Tibial nerve (tissue), 4 donors: ENCODE measurements around the gene SDE2. TPM values are rescaled to one million over a fixed set of nuclear protein-coding genes. Genes with fewer than 3 reads are reported as not detected.
"Not testable (repeated sequence)": the region's sequence is repeated elsewhere in the genome, so short reads cannot be mapped to it uniquely, and the experiment has no call there.

ENCODE experiments used
- DNase-seq, 2 donors: peaks; one replicate each; pipeline ENCODE4 v3.0.0-alpha.2; 2019; ENCODE audit warnings: low spot score in 2 of 2
- H3K27ac ChIP-seq, 4 donors: fragments of 200-600 bp; sonication (generic) in 3 of 4; one replicate each; pipeline ENCODE4 v1.5.1; 2017 to 2019; ENCODE audit warnings: mild to moderate bottlenecking in 1 of 4
- H3K27me3 ChIP-seq, 2 donors: fragments of 200-600 bp; sonication (generic) in 1 of 2; one replicate each; pipeline versions ENCODE4 v1.5.1 to v1.6.0; 2017 to 2019
- H3K36me3 ChIP-seq, 3 donors: fragments of 200-600 bp; sonication (generic); one replicate each; pipeline ENCODE4 v1.5.1; 2018 to 2019
- H3K4me1 ChIP-seq, 4 donors: fragments of 200-600 bp; sonication (generic) in 3 of 4; one replicate each; pipeline ENCODE4 v1.5.1; 2017 to 2019
- H3K4me3 ChIP-seq, 4 donors: fragments of 200-600 bp; sonication (generic) in 3 of 4; one replicate each; pipeline ENCODE4 v1.5.1; 2017 to 2019; ENCODE audit warnings: mild to moderate bottlenecking in 1 of 4, moderate library complexity in 1 of 4
- H3K9me3 ChIP-seq, 4 donors: fragments of 200-600 bp; sonication (generic) in 3 of 4; one replicate each; pipeline ENCODE4 v1.5.1; 2017 to 2019
- EP300 ChIP-seq, 2 donors: sonication (generic); formaldehyde crosslinking; IDR thresholded peaks; one replicate each; pipeline ENCODE4 v1.6.1; 2017; ENCODE audit warnings: antibody characterized with exemption in 2 of 2, mild to moderate bottlenecking in 1 of 2
- POLR2A ChIP-seq, 2 donors: fragments of 450-650 bp; IDR thresholded peaks; one replicate each; pipeline ENCODE4 v1.6.1; 2017; ENCODE audit warnings: antibody characterized with exemption in 2 of 2, mild to moderate bottlenecking in 2 of 2, moderate library complexity in 2 of 2
- WGBS, 2 donors: methylation state at CpG; one replicate each; pipeline ENCODE4 v1.1.5; 2018; 5-methylcytosine and 5-hydroxymethylcytosine counted together
- total RNA-seq, 4 donors: library from RNA; depleted of rRNA; stranded (reverse); fragments of >200 nt; gene quantifications; one replicate each; pipeline ENCODE4 v1.1.0, GENCODE V29; 2016
- TF ChIP-seq, protein P1 (sequence below), 5 experiments: fragments of 200-600 bp in 3 of 5; fragments of 450-650 bp in 2 of 5; sonication (generic) in 3 of 5; IDR thresholded peaks; one replicate each; pipeline ENCODE4 v1.5.1; 2016 to 2019; ENCODE audit warnings: antibody characterized with exemption in 5 of 5, mild to moderate bottlenecking in 3 of 5, moderate library complexity in 2 of 5

SDE2 gene
- total RNA-seq, 4 donors from 2014 or later: 15.0 to 27.5 (median 23.7) TPM

DNA sequence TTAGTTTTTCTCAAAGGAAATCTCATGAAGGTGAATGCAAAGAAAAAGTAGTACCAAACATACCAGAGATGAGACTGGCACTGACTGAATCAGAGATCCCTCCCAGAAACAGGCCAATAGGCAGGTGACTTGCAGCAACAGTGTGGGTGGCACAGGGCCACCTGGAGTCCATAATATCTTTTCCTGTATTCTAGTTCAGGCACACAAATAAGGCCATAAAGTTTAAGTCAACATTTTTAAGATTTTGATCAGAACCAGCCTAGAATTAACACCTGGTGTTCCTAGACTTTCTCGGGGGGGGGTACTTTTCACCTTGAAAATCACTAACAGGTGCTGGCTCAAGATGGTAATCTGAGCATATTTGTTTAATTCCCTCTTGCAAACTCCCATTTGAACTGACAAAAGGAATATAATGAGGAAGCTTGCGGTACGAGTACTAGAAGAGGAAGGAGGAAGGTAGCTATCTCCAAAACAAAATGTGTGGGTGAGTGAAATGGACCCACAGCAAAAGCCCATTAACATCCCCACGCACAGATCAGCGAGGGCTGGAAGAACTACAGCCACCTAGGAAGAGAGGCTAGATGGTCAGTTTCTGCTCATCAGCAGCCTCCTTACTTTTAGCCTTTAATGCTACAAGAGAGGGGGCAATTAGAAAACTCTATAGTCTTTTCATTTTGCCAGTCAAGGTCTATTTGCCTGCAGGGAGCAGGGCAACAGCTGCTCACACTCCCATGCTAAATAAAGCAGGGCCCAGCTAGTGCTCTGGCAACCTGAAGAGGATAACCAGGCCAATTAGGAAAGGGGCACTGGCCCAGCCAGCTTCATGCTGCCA, 18.9 kb downstream of the SDE2 start:
- H3K4me1 ChIP-seq: peaks cover 0 to 2% (median 0%) of the 10 kb centered on the region in 4 donors
- WGBS, 2 donors: 64 to 75% methylated on average over 5 of the region's 5 CpGs
- no peak for TF ChIP-seq EP300 (IDR thresholded peaks at IDR 0.05)
- TF ChIP-seq, protein P1, sequence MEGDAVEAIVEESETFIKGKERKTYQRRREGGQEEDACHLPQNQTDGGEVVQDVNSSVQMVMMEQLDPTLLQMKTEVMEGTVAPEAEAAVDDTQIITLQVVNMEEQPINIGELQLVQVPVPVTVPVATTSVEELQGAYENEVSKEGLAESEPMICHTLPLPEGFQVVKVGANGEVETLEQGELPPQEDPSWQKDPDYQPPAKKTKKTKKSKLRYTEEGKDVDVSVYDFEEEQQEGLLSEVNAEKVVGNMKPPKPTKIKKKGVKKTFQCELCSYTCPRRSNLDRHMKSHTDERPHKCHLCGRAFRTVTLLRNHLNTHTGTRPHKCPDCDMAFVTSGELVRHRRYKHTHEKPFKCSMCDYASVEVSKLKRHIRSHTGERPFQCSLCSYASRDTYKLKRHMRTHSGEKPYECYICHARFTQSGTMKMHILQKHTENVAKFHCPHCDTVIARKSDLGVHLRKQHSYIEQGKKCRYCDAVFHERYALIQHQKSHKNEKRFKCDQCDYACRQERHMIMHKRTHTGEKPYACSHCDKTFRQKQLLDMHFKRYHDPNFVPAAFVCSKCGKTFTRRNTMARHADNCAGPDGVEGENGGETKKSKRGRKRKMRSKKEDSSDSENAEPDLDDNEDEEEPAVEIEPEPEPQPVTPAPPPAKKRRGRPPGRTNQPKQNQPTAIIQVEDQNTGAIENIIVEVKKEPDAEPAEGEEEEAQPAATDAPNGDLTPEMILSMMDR (IDR thresholded peaks at IDR 0.05): no peak
- no peak for TF ChIP-seq POLR2A (IDR thresholded peaks at IDR 0.05)
- no peak overlapping the region for H3K4me3 ChIP-seq
- no peaks in the 10 kb centered on the region for H3K27me3 ChIP-seq
- DNase-seq: no peak
- no peak overlapping the region for H3K27ac ChIP-seq
- peaks cover 0 to 4% (median 0%) of the 10 kb centered on the region in 4 donors for H3K9me3 ChIP-seq
- H3K36me3 ChIP-seq: peaks cover 3 to 79% (median 5%) of the 10 kb centered on the region in 3 donors

DNA sequence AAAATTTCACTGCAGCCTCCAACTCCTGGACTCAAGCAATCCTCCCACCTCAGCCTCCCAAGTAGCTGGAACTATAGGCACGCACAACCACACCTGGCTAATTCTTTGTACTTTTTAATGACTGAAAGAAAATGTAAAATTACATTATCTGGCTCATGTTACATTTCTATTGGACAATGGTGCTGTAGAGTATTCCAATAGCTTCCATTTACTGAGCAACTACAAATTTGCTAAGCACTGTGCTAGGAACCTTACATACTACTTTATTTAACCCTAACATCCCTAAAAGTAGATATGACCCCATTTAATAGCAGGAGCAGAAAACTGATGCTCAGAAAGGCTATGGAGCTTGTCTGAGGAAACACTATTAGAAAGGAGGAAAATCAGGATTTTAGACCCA, 19.7 kb downstream of the SDE2 start:
- Histone ChIP-seq H3K27ac (no peak overlapping the region), H3K4me3 (no peak overlapping the region), H3K9me3 (peaks cover 0 to 4% (median 0%) of the 10 kb centered on the region in 4 donors), H3K27me3 (no peaks in the 10 kb centered on the region), H3K36me3 (peaks cover 0 to 71% (median 5%) of the 10 kb centered on the region in 3 donors), H3K4me1 (peaks cover 0 to 2% (median 0%) of the 10 kb centered on the region in 4 donors)
- DNase-seq: no peak
- WGBS, 2 donors: 93 to 94% methylated on average over 1 of the region's 1 CpG
- TF ChIP-seq, protein P1 (IDR thresholded peaks at IDR 0.05): no peak
- TF ChIP-seq EP300 (IDR thresholded peaks at IDR 0.05) (no peak), POLR2A (IDR thresholded peaks at IDR 0.05) (no peak)

DNA sequence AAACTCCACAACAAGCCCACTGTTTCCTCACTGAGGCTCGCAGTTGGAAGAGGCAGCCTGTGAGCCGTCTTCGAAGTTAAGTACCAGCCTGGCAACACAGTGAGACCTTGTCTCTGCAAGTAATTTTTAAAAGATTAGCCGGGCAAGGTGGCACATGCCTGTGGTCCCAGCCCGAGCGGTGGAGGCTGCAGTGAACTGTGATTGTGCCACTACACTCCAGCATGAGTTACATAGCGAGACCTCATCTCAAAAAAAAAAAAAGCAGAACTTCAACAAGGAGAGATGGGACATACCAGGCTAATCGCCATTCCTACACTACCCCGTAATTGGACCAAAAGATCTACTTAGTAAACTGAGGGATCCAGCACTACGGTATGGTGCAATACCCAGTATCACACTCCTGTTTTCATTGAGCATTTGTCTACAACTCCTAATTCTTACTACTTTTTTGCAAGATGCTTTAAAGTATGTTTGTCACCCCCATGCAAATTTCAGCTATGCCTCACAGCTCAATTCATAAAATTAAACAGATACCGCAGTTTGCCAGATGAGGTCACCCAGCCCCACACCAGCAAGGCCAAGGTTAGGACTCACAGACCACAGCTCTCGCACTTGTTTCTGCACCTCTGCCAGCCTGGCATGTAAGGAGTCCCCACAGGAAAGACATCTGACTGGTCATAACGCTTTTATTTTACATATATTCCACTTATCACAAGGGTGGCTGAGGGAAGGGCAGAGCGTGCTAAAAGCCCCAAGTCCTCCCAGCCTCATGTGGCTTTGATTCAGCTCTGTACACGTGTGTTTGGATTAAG, 21.0 kb downstream of the SDE2 start:
- WGBS, 2 donors: 67 to 73% methylated on average over 15 of the region's 15 CpGs
- TF ChIP-seq, protein P1 (IDR thresholded peaks at IDR 0.05): no peak
- no peak for TF ChIP-seq POLR2A (IDR thresholded peaks at IDR 0.05)
- TF ChIP-seq EP300 (IDR thresholded peaks at IDR 0.05): no peak
- no peak for DNase-seq
- Histone ChIP-seq H3K27ac (no peak overlapping the region), H3K36me3 (peaks cover 0 to 58% (median 5%) of the 10 kb centered on the region in 3 donors), H3K27me3 (no peaks in the 10 kb centered on the region), H3K4me1 (peaks cover 0 to 2% (median 0%) of the 10 kb centered on the region in 4 donors), H3K4me3 (no peak overlapping the region), H3K9me3 (peaks cover 0 to 4% (median 0%) of the 10 kb centered on the region in 4 donors)

DNA sequence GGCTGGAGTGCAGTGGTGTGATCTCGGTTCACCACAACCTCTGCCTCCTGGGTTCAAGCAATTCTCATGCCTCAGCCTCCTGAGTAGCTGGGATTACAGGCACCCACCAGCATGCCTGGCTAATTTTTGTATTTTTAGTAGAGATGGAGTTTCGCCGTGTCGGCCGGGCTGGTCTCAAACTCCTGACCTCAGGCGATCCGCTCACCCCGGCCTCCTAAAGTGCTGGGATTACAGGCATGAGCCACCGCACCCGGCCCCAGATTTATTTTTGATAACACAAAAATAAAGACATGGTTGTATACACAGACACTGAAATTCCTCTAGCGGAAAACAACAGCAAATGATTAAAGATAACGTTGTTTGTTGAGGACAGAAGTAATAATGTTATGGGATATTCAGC, 24.0 kb downstream of the SDE2 start:
- not testable (repeated sequence) for H3K27me3 ChIP-seq, H3K9me3 ChIP-seq, H3K4me3 ChIP-seq, DNase-seq, H3K4me1 ChIP-seq, H3K27ac ChIP-seq
- 92 to 94% methylated on average over 12 of the region's 12 CpGs for WGBS, 2 donors
- peaks cover 0 to 31% (median 0%) of the 10 kb centered on the region in 3 donors for H3K36me3 ChIP-seq

DNA sequence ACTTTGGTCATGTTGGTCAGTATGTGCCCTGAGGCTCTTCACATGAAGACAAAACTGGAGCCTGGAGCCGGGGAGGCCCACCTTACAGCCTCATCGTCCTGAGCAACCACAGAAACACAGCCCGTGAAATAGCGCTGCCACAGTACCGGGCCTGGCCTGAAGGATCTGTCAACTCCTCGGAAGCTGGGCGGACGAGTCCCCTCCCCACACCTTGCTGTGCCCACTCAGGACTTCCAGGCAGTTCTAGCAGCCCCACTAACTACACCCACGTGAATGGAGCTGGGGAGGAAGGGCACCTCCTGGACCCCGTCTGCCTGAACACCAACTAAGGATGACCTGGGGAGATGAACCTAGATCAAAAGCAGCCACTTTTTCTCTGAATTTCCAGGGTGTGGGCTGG, 24.7 kb downstream of the SDE2 start:
- Histone ChIP-seq H3K4me1 (peaks cover 0 to 2% (median 0%) of the 10 kb centered on the region in 4 donors), H3K4me3 (no peak overlapping the region), H3K36me3 (peaks cover 0 to 24% (median 0%) of the 10 kb centered on the region in 3 donors), H3K9me3 (no peaks in the 10 kb centered on the region), H3K27ac (no peak overlapping the region), H3K27me3 (no peaks in the 10 kb centered on the region)
- WGBS, 2 donors: 78 to 84% methylated on average over 10 of the region's 10 CpGs
- DNase-seq: no peak
- TF ChIP-seq EP300 (IDR thresholded peaks at IDR 0.05) (no peak), POLR2A (IDR thresholded peaks at IDR 0.05) (no peak)
- TF ChIP-seq, protein P1 (IDR thresholded peaks at IDR 0.05): no peak
